HepG2 (cell line): ENCODE results near the gene YIPF4. TPM values are rescaled to one million over a fixed set of nuclear protein-coding genes. Genes with fewer than 3 reads are reported as not detected.
"Not testable (repeated sequence)": the region's sequence is repeated elsewhere in the genome, so short reads cannot be mapped to it uniquely, and the experiment has no call there.

Source experiments
- ATAC-seq: fragments of 200-7000 bp; cut with Tn5 transposase; 3 replicates; pipeline ENCODE4 v1.9.1; 2020; ENCODE audit warnings: mild to moderate bottlenecking, moderate library complexity
- BruUV-seq: library from RNA; stranded (reverse); fragments of 400-500 nt; replicated peaks from 2 replicates; lab custom pipeline; 2021; lab: Mats Ljungman, UMichigan
- CTCF ChIA-PET: fragments of 300-600 bp; formaldehyde crosslinking; extraction: SDS; loops from one replicate; lab custom pipeline; 2021; ENCODE audit warnings: low total read pairs, inconsistent platforms, low intra/inter-chr PET ratio; lab: Yijun Ruan, JAX
- POLR2A ChIA-PET: fragments of 350-600 bp; sonication (Branson Sonifier 250); formaldehyde crosslinking; loops from one replicate; lab custom pipeline; 2020; ENCODE audit warnings: antibody characterized with exemption, inconsistent platforms; lab: Yijun Ruan, JAX
- DNase-seq: peaks from one replicate; pipeline ENCODE4 v3.0.0-alpha.2; 2015; ENCODE audit warnings: low spot score
- FAIRE-seq: peaks from 3 replicates; lab custom pipeline; 2011; peaks lifted over from hg19 to GRCh38; lab: Jason Lieb, UNC
- H2AFZ ChIP-seq: one replicate; pipeline ENCODE4 v1.6.1; 2011; ENCODE audit warnings: low read length, inconsistent platforms
- H3K27ac ChIP-seq: fragments of 300-600 bp; 3 replicates; pipeline ENCODE4 v1.8.0; 2011; ENCODE audit warnings: mixed run types, mild to moderate bottlenecking, mixed read lengths, low read length, inconsistent platforms; ENCODE audit not compliant: insufficient read depth; ENCODE audit errors: extremely low read length
- H3K27me3 ChIP-seq, 2 experiments: fragments of 200-600 bp in 1 of 2; 2 replicates in 1 of 2; 3 replicates in 1 of 2; pipeline versions ENCODE4 v1.6.0 to v1.8.0; 2011; ENCODE audit warnings: low read length in 2 of 2, mild to moderate bottlenecking in 2 of 2, moderate library complexity in 2 of 2, inconsistent platforms in 1 of 2; ENCODE audit not compliant: insufficient read depth in 2 of 2, control insufficient read depth in 1 of 2
- H3K36me3 ChIP-seq, 2 experiments: fragments of 200-600 bp in 1 of 2; replicated peaks in 1 of 2; 2 replicates in 1 of 2; 3 replicates in 1 of 2; pipeline versions ENCODE4 v1.5.1 to v1.8.0; 2011; ENCODE audit warnings: low read length in 2 of 2, inconsistent platforms in 1 of 2; ENCODE audit not compliant: insufficient read depth in 2 of 2, control insufficient read depth in 1 of 2
- H3K4me1 ChIP-seq: 2 replicates; pipeline ENCODE4 v1.5.1; 2012; ENCODE audit warnings: low read length, inconsistent platforms; ENCODE audit not compliant: insufficient read depth
- H3K4me2 ChIP-seq: 2 replicates; pipeline ENCODE4 v1.6.0; 2011; ENCODE audit warnings: low read depth, low read length, inconsistent platforms
- H3K4me3 ChIP-seq, 3 experiments: fragments of 200-600 bp in 1 of 3; sonication (generic), shearing (Covaris generic) in 1 of 3; replicated peaks in 1 of 3; 2 replicates each; pipeline ENCODE4 v1.5.1; 2011 to 2016; ENCODE audit warnings: low read length in 3 of 3, inconsistent platforms in 2 of 3, low read depth in 2 of 3, mild to moderate bottlenecking in 2 of 3, control low read depth in 1 of 3, mixed read lengths in 1 of 3; ENCODE audit not compliant: insufficient read depth in 1 of 3
- H3K79me2 ChIP-seq: one replicate; pipeline ENCODE4 v1.6.1; 2011; ENCODE audit warnings: low read length, inconsistent platforms; ENCODE audit not compliant: insufficient read depth
- H3K9ac ChIP-seq: 2 replicates; pipeline ENCODE4 v1.6.0; 2011; ENCODE audit warnings: mild to moderate bottlenecking, low read depth, low read length, inconsistent platforms; ENCODE audit not compliant: insufficient read depth
- H3K9me3 ChIP-seq: 2 replicates; pipeline ENCODE4 v1.5.1; 2012; ENCODE audit warnings: mild to moderate bottlenecking, low read length
- H4K20me1 ChIP-seq: 2 replicates; pipeline ENCODE4 v1.6.0; 2011; ENCODE audit warnings: inconsistent platforms, mild to moderate bottlenecking, low read length, moderate library complexity; ENCODE audit not compliant: insufficient read depth
- HOXA3 ChIP-seq: sonication (generic); formaldehyde crosslinking; IDR thresholded peaks from 2 replicates; pipeline ENCODE4 v1.5.0; 2020; ENCODE audit warnings: missing genetic modification reagents
- WGBS: methylation state at CpG from one replicate; pipeline ENCODE4 v1.1.6; 2017; ENCODE audit warnings: low lambda C conversion rate; 5-methylcytosine and 5-hydroxymethylcytosine counted together
- in situ Hi-C: cut with HindIII; loops from 2 replicates; pipeline ENCODE4 v1.10.0; 2017; ENCODE audit warnings: low pct_unique_long_range_greater_than_20kb; ENCODE audit not compliant: extremely low pct_ligation_motif_present
- intact Hi-C: fragments of 100-400 bp; cut with micrococcal nuclease; formaldehyde crosslinking; loops from one replicate; pipeline ENCODE4 v1.10.0; 2022; ENCODE audit not compliant: unreplicated experiment
- polyA plus RNA-seq, 8 experiments: library from polyadenylated mRNA; depleted of rRNA in 3 of 8; stranded (reverse) in 7 of 8; unstranded in 1 of 8; fragments of >200 nt; fragmentation: Illumina TruSeq in 4 of 8; extraction: Trizol in 4 of 8; gene quantifications; 2 replicates each; pipeline versions ENCODE4 v1.2.1 to v1.2.3, GENCODE V29; 2011 to 2016; ENCODE audit warnings: low read depth in 4 of 8, missing spikeins in 1 of 8, mixed read lengths in 1 of 8; ENCODE audit not compliant: insufficient read depth in 1 of 8
- total RNA-seq, 5 experiments: library from RNA; depleted of rRNA; stranded (reverse); fragments of >200 nt; fragmentation: Illumina TruSeq; extraction: Trizol; gene quantifications; 2 replicates each; pipeline ENCODE4 v1.2.3, GENCODE V29; 2016; ENCODE audit warnings: low read depth in 1 of 5

YIPF4 gene
- total and polyA plus RNA-seq, 2 of the 13 experiments (the other 11 are each of a cell fraction or from before 2014, with no cell fraction given) = 19.0 to 43.9 TPM

- TF ChIP-seq HOXA3 (CRISPR knock-in tag) = peak; percentile 27; the same call in 1 of the 2 replicates
These were observed 86.6 kb downstream of the YIPF4 start (continued) for GRCh38 chr2:32364290-32364689.

GRCh38 chr2:32365679-32366078 lies 88.0 kb downstream of the YIPF4 start:
- BruUV-seq, H2AFZ ChIP-seq, H3K27ac ChIP-seq, CTCF ChIA-PET, H3K9ac ChIP-seq, H3K27me3 ChIP-seq, ATAC-seq, H3K9me3 ChIP-seq, DNase-seq, in situ Hi-C loops, FAIRE-seq, intact Hi-C loops, H3K4me2 ChIP-seq, H3K4me3 ChIP-seq: not testable (repeated sequence)
- POLR2A ChIA-PET = interaction anchor here (0.7 kb wide), 1 partner anchor 89 kb away, joined by 4 read pairs; no protein-coding TSS in a partner anchor
- Histone ChIP-seq H4K20me1 (peaks cover 68% of the 10 kb centered on the region), H3K36me3 (peaks cover 2 to 12% of the 10 kb centered on the region in 2 experiments; a peak in 3 of 5 replicates), H3K4me1 (peaks cover 64% of the 10 kb centered on the region), H3K79me2 (peaks cover 99% of the 10 kb centered on the region)
- 95% methylated on average over 3 of the region's 3 CpGs for WGBS

Other genes with a start within 250 kb of the YIPF4 start
- gene DPY30, start 238.1 kb upstream of the YIPF4 start, total RNA-seq (2016; rRNA removed; fragmentation: Illumina TruSeq; extraction: Trizol) = 118 and 165 TPM in 2 replicates
- 78.9 and 98.1 TPM in 2 replicates for gene DPY30, start 238.1 kb upstream of the YIPF4 start, polyA plus RNA-seq (2011; rRNA removed)
- 40.4 and 41.5 TPM in 2 replicates for gene SPAST, start 214.3 kb upstream of the YIPF4 start, total RNA-seq (2016; rRNA removed; fragmentation: Illumina TruSeq; extraction: Trizol)
- gene SPAST, start 214.3 kb upstream of the YIPF4 start, polyA plus RNA-seq (2011; rRNA removed) = 8.1 and 11.5 TPM in 2 replicates
- 25.7 and 26.0 TPM in 2 replicates for gene SLC30A6, start 112.0 kb upstream of the YIPF4 start, total RNA-seq (2016; rRNA removed; fragmentation: Illumina TruSeq; extraction: Trizol)
- gene SLC30A6, start 112.0 kb upstream of the YIPF4 start, polyA plus RNA-seq (2011; rRNA removed) = 19.8 and 26.1 TPM in 2 replicates
- gene NLRC4, start 13.0 kb upstream of the YIPF4 start, total RNA-seq (2016; rRNA removed; fragmentation: Illumina TruSeq; extraction: Trizol) = 0.06 and 0.15 TPM in 2 replicates
- 0.29 and 0.34 TPM in 2 replicates for gene NLRC4, start 13.0 kb upstream of the YIPF4 start, polyA plus RNA-seq (2011; rRNA removed)
- gene BIRC6, start 79.1 kb downstream of the YIPF4 start, total RNA-seq (2016; rRNA removed; fragmentation: Illumina TruSeq; extraction: Trizol) = 120 and 158 TPM in 2 replicates
- gene BIRC6, start 79.1 kb downstream of the YIPF4 start, polyA plus RNA-seq (2011; rRNA removed) = 64.8 and 65.6 TPM in 2 replicates